HG03139 (cell line): ENCODE data around the gene SEPTIN5.
"Not testable (repeated sequence)": the region's sequence is repeated elsewhere in the genome, so short reads cannot be mapped to it uniquely, and the experiment has no call there.

Source experiments
- ATAC-seq: cut with Tn5 transposase; IDR thresholded peaks from one replicate; pipeline ENCODE4 v1.9.1; 2021; ENCODE audit not compliant: unreplicated experiment

SEPTIN5 gene

DNA sequence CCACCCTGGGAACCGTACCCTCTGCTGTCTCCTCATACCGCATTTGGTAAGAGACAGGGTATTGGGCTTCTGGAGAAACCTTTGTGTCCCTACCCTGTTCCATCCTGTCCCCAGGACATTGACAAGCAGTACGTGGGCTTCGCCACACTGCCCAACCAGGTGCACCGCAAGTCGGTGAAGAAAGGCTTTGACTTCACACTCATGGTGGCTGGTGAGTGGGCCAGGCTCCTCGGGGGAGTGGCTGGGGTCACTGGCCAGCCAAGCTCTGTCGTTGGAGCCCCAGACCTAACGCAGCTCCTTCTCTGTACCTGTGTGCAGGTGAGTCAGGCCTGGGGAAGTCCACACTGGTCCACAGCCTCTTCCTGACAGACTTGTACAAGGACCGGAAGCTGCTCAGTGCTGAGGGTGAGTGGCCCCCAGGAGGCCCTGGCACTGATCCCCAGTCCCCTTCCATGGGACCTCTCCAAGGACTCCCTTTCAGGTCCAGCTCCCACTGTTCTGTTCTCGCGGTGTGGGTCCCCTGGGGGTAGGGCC is 5.3 kb downstream of the SEPTIN5 start:
- no peak for ATAC-seq

GRCh38 chr22:19720150-19720827 is 6.0 kb downstream of the SEPTIN5 start:
- no peak for ATAC-seq

DNA sequence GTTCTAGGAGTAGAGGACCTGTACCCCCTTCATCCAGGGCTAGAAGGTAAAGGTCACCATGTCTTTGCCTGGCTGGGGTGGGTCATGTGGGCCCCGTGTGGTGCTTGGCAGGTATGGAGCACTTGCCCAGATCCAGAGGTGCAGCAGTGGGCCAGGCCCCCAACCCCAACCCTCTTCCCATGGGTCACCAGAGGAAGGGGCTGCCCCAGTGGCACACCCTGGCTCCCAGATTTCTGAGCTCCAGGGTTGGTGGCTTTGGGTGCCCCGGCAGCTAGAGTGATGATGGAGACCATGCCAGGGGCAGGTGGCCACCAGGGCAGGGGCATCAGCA is 6.7 kb downstream of the SEPTIN5 start:
- ATAC-seq = no peak

- no peak for ATAC-seq
Observed at GRCh38 chr22:19721330-19722177, 7.3 kb downstream of the SEPTIN5 start.

GRCh38 chr22:19722178-19722981 is 8.1 kb downstream of the SEPTIN5 start:
- ATAC-seq = no peak

GRCh38 chr22:19722982-19723231 is 8.6 kb downstream of the SEPTIN5 start:
- no peak for ATAC-seq

DNA sequence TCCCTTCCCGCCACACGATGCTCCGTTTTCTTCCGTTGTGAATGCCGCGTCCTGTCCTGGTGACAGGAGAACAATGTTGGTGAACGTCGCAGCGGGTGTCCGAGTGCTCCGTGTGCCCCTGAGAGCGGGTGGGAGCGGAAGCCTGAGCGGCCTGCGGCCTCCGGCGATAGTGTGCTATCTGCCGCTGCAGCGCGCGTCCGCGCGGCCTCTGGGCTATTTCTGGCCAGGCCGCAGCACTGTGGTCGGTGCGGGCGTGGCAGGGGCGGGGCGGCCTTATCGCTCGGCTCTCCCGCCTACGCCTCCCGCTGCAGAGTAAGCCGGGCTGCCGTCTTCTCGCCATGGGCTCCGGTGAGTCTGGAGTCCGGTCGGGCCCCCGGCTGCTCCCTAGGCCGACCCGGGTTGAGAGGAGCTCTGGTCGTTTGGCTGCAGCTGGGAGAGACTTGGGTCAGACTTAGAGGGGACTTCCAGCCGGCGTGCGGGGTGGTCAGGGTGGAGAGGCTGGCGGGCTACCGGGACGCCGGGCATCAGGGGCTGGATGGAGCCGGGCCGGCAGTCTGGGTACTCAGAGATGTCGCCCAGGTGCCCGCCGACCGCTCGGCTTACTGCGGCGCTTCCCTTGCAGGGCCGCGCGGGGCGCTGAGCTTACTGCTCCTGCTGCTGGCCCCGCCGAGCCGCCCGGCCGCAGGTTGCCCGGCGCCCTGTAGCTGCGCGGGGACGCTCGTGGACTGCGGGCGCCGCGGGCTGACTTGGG is 9.1 kb downstream of the SEPTIN5 start, which contains the start of gene GP1BB:
Gene GP1BB (plus strand): TSS at position 308 of the 751 bp plus-strand sequence. CDS start 31 bp downstream, at position 339.
- no peak for ATAC-seq

DNA sequence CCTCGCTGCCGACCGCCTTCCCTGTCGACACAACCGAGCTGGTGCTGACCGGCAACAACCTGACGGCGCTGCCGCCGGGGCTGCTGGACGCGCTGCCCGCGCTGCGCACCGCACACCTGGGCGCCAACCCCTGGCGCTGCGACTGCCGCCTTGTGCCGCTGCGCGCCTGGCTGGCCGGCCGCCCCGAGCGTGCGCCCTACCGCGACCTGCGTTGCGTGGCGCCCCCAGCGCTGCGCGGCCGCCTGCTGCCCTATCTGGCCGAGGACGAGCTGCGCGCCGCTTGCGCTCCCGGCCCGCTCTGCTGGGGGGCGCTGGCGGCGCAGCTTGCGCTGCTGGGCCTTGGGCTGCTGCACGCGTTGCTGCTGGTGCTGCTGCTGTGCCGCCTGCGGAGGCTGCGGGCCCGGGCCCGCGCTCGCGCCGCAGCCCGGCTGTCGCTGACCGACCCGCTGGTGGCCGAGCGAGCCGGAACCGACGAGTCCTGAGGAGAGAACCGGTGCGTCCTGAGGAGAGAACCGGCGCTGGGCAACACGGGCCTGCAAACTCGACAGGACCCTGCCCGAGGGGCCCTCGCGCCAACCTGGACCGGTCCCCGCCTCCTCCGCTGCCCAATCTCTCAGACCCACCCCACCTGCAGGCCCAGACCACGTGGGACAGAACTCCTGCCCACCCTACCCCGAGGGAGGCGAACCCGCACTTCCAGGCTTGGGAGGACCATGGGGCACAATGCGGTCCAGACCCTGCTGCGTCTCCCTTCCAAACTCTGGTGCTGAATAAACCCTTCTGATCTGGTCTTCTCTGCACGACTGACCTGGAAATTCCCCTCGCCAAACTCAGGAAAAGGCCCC is 9.9 kb downstream of the SEPTIN5 start:
- no peak for ATAC-seq

DNA sequence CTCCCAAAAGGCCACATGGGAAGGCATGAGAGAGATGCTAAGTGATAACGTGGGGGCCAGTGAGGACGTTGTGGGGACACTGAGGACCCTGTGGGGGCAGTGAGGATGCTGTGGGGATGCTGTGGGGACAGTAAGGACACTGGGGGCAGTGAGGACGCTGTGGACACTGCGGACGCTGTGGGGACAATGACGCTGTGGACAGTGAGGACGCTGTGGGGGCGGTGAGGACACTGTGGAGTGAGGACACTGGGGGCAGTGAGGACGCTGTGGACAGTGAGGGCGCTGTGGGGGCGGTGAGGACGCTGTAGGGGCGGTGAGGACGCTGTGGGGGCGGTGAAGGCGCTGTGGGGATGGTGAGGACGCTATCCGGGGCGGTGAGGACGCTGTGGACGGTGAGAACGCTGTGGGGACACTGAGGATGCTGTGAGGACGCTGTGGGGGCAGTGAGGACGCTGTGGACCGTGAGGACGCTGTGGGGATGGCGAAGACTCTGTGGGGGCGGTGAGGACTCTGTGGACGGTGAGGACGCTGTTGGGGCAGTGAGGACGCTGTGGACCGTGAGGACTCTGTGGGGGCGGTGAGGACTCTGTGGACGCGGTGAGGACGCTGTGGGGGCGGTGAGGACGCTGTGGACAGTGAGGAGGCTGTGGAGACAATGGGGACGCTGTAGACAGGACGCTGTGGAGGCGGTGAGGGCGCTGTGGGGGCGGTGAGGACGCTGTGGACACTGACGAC is 10.8 kb downstream of the SEPTIN5 start:
- no peak for ATAC-seq

DNA sequence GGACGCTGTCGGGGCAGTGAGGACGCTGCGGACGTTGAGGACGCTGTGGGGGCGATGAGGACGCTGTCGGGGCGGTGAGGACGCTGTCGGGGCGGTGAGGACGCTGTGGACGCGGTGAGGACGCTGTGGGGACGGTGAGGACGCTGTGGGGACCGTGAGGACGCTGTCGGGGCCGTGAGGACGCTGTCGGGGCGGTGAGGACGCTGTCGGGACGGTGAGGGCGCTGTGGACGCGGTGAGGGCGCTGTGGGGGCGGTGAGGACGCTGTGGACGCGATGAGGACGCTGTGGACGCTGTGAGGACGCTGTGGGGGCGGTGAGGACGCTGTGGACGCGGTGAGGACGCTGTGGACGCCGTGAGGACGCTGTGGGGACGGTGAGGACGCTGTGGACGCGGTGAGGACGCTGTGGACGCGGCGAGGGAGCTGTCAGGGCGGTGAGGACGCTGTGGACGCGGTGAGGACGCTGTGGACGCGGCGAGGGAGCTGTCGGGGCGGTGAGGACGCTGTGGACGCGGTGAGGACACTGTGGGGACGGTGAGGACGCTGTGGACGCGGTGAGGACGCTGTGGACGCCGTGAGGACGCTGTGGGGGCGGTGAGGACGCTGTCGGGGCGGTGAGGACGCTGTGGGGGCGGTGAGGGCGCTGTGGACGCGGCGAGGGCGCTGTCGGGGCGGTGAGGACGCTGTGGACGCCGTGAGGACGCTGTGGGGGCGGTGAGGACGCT is 11.9 kb downstream of the SEPTIN5 start:
- ATAC-seq = not testable (repeated sequence)

GRCh38 chr22:19727310-19728150 is 13.2 kb downstream of the SEPTIN5 start:
- ATAC-seq = no peak

- ATAC-seq = no peak
Observed at GRCh38 chr22:19728271-19728670, 14.0 kb downstream of the SEPTIN5 start.

- ATAC-seq = no peak
Observed at GRCh38 chr22:19728836-19729235, 14.5 kb downstream of the SEPTIN5 start.

DNA sequence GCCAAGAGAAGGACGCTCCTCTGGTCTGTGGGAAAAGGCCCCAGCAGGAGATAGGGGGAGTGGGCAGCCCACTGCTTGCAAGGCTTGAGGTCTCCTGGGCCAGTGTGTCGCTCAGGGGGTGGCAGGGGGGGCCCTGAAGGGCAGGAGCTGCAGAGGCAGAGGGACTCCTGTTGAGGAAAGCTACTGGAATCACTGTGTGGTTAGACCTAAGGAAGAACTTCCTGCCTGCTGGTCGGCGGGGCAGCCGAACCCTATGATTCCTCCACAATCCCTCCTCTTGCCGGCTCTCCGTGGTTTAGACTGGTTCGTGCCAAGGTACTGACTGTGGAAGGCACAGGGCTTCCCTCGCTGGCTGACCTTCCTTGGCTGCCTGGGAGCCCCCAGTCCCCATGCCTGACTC is 15.2 kb downstream of the SEPTIN5 start:
- no peak for ATAC-seq

GRCh38 chr22:19730198-19730597 is 15.9 kb downstream of the SEPTIN5 start:
- no peak for ATAC-seq

GRCh38 chr22:19730655-19731360 is 16.5 kb downstream of the SEPTIN5 start:
- no peak for ATAC-seq
